Hematopoietic multipotent progenitor cell treated with erythropoietin and hydrocortisone succinate and interleukin-3 and kit ligand, for 17 days (in vitro differentiated cells): Measurements from ENCODE around the gene NRCAM.
"Not testable (repeated sequence)": the region's sequence is repeated elsewhere in the genome, so short reads cannot be mapped to it uniquely, and the experiment has no call there.

Experiments
- DNase-seq: peaks from one replicate; pipeline ENCODE4 v3.0.0-alpha.2; 2015; ENCODE audit warnings: low spot score

NRCAM gene

GRCh38 chr7:108396080-108396479 lies 60.2 kb downstream of the NRCAM start:
- DNase-seq = no peak

DNA sequence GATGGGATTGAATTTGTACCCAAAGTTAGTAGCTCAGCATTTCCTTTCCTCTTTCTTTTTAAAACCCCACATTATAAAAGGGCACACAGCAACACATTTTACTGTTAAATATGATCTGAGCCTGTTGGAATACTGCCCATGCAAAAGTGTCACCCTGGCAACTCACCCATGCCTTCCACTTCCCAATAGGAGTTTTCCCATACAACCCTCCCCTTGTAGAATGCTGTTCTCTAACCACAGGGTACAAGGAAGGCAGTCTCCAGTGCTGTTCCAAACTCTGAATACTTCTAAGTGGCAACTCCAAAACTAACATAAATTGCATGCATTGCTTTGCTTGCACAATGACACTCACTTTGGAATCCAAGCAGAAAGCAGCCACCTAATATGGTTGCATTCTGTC lies 60.8 kb downstream of the NRCAM start:
- DNase-seq = no peak

- DNase-seq = not testable (repeated sequence)
These were observed 63.1 kb downstream of the NRCAM start for GRCh38 chr7:108393097-108393496.

- DNase-seq = not testable (repeated sequence)
These were observed 68.5 kb downstream of the NRCAM start for GRCh38 chr7:108387686-108388085.

GRCh38 chr7:108385834-108386422 lies 70.3 kb downstream of the NRCAM start:
- no peak for DNase-seq

- no peak for DNase-seq
These were observed 71.3 kb downstream of the NRCAM start for GRCh38 chr7:108384716-108385483.

- no peak for DNase-seq
These were observed 73.3 kb downstream of the NRCAM start for GRCh38 chr7:108382932-108383331.

- DNase-seq = no peak
These were observed 75.7 kb downstream of the NRCAM start for GRCh38 chr7:108380517-108380916.

- no peak for DNase-seq
These were observed 80.0 kb downstream of the NRCAM start for GRCh38 chr7:108376206-108376605.

GRCh38 chr7:108375668-108376067 lies 80.6 kb downstream of the NRCAM start:
- DNase-seq = no peak

DNA sequence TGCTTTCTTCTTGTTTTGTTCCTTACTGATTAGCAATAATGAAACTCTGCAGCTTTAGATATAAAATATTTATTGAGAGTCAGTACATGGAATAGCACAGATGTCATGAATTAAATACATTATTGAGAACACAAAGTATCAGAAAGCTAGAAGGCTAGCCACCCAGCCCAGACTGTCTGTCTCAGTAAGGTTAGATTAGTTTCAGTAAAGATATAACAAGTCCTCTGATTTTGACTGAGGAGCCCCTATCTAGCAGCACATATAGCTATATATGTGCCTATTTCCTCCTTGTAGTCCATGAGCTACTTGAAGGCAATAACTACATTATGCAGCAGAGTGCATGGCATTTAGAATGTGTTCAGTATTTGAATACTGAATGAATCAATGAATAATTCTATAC lies 81.3 kb downstream of the NRCAM start:
- no peak for DNase-seq

DNA sequence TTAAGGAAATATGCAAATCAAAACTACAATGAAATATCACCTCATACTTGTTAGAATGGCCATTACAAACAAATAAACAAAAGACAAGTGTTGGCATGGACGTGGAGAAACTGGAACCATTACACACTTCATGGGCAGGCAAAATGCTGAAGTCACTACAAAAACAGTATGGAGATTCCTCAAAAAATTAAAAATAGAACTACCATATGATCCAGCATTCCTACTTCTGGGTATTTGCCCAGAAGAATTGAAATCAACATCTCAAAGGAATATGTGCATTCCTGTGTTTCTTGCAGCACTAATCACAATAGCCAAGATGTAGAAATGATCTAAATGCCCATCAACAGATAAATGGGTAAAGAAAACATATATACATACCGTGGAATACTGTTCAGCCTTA lies 83.6 kb downstream of the NRCAM start:
- DNase-seq = no peak

DNA sequence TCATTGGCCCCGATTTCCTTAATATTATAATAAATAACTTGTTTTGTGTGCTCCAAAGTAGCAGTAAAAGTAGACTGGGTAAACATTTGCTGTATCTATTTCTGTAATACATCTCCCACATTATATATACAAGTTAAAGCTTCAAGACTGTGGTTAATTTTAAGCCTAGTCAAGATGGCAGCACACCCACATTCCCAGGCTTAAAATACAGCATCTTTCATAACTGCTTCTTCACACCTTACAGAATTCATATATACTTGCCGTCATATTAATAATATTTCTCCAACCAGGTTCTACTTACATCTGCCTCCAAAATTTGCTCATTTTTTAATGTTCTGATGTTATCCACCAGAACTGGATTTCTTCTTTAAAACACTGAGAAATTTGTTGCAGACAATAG lies 85.6 kb downstream of the NRCAM start:
- DNase-seq = no peak

- DNase-seq = no peak
These were observed 87.8 kb downstream of the NRCAM start for GRCh38 chr7:108368466-108368865.

GRCh38 chr7:108367946-108368345 lies 88.3 kb downstream of the NRCAM start:
- no peak for DNase-seq

GRCh38 chr7:108367314-108367713 lies 88.9 kb downstream of the NRCAM start:
- DNase-seq = no peak

- DNase-seq = no peak
These were observed 92.6 kb downstream of the NRCAM start for GRCh38 chr7:108363659-108364058.

DNA sequence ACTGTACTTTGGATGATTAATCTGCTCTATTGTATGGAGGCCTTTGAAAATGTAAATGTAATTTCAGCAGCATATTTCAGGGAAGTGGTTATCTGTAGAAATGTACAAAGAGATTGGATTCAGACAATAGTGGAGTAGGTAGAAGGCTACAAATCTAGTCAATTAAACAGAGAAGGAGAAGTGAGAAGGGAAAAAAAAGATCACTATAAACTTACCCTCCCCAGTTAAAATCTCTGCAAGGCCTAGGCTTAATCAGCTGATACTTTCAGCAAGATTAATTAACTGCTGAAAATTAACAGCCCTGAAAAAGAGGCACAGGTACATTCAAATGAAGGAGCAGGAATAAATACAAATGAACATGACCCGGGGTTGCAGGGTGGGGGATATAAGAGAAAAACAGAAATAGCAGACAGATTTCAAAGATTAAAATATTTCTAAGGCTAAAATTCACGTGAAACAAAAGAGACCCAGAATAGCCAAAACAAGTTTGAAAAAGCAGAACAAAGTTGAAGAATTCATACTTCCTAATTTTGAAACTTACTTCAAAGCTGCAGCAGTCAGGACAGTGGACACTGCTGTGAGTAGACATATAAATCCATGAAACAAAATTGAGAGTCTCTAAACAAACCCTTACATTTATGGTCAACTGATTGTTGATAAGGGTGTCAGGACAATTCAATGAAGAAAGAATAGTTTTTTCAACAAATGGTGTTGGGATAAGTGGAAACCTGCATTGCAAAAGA lies 96.0 kb downstream of the NRCAM start:
- no peak for DNase-seq

DNA sequence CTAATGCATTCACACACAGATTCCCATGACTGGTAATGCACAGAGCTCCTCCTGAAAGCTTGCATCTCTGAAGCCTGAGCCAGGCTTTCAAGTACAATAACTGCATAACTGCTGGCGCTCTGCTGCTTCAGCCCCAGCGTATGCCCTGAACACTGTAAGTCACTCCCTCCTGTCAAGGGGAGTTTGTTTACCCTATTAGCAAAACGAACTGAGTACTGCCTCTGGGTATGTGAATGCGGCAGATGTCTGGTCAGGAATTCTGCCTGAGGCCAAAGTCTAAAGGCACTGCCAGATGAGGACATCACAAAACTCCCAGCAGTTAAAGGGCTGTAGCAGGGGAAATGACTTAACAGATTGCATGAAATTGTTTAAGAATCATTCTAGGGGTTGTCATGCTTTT lies 97.7 kb downstream of the NRCAM start:
- no peak for DNase-seq

- DNase-seq = no peak
These were observed 104.5 kb downstream of the NRCAM start for GRCh38 chr7:108351729-108352131.

- DNase-seq = no peak
These were observed 107.3 kb downstream of the NRCAM start for GRCh38 chr7:108348913-108349312.

DNA sequence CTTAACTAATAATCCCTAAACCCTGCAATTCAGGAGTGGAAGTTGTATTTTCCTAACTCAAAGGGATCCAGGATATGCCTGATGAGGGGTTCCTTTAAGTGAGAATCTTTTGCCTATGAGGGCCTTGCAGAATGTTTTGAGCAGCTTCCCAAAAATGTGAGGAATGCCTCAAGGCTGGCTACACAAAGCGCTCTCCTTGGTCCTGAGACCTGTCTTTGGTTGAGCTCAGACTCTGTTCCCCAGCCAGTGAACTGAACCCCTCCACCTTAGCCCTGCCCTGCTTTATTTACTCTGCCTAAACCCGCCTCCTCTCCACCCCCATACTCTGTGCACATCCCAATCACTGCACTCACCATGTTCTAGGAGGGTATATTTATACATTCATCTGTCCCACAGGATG lies 108.6 kb downstream of the NRCAM start:
- no peak for DNase-seq

DNA sequence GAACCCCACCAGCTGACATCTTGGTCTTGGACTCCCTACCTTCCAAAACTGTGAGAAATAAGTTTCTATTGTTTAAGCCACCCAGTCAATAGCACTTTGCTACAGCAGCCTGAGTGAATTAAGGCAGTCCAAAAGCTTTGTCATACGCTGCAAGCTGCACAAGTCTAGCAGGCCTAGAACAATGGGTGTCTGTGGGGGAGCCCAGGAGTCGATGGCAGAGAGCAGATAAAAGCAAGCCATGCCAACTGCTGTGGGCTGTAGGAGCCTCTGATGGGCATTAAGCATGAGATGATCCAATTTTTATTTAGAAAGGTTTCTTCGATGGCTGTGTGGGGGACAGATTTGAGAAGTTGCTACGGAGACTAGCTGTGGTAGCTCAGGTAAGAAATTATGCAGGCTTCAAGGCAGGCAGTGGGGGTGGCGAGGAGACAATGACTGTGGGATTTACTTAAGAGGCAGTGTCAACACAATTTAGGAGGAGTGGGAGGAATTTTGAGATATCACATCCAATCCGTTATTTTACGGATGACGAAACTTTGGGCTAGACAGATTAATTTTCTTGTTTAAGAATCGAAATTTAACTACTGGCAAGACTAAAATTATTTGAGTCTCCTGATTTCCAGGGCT lies 110.4 kb downstream of the NRCAM start:
- no peak for DNase-seq
